WTC11 (cell line): ENCODE data around the gene IRS2. TPM values are rescaled to one million over a fixed set of nuclear protein-coding genes. Genes with fewer than 3 reads are reported as not detected.

Experiments
- ATAC-seq: fragments of 200-7000 bp; cut with Tn5 transposase; 2 replicates; pipeline ENCODE4 v1.10.0; 2021; ENCODE audit warnings: mild to moderate bottlenecking, moderate library complexity
- CTCF ChIA-PET: fragments of 300-600 bp; sonication (Branson Sonifier 250); formaldehyde crosslinking; loops from one replicate; lab custom pipeline; 2021; ENCODE audit warnings: antibody characterized with exemption; lab: Charles Lee
- POLR2A ChIA-PET: fragments of 350-600 bp; sonication (Branson Sonifier 250); formaldehyde crosslinking; loops from one replicate; lab custom pipeline; 2021; ENCODE audit warnings: antibody characterized with exemption; lab: Charles Lee
- DNase-seq: peaks from one replicate; pipeline ENCODE4 v3.0.0; 2021; ENCODE audit warnings: low spot score
- H3K27ac Mint-ChIP-seq: 2 replicates; pipeline ENCODE4 v1.8.0; 2021; ENCODE audit warnings: mixed read lengths
- H3K27me3 Mint-ChIP-seq: 2 replicates; pipeline ENCODE4 v1.8.0; 2021; ENCODE audit warnings: low read depth, mild to moderate bottlenecking, moderate library complexity, mixed read lengths
- H3K36me3 Mint-ChIP-seq: 2 replicates; pipeline ENCODE4 v1.8.0; 2021; ENCODE audit warnings: mixed read lengths
- H3K4me1 Mint-ChIP-seq: 2 replicates; pipeline ENCODE4 v1.8.0; 2022; ENCODE audit warnings: mixed read lengths
- H3K4me3 Mint-ChIP-seq: 2 replicates; pipeline ENCODE4 v1.8.0; 2021; ENCODE audit warnings: mild to moderate bottlenecking, moderate library complexity, mixed read lengths
- H3K9me3 Mint-ChIP-seq: 2 replicates; pipeline ENCODE4 v1.8.0; 2021; ENCODE audit warnings: mixed read lengths
- ATF2 ChIP-seq: sonication (generic); formaldehyde crosslinking; IDR thresholded peaks from 2 replicates; pipeline ENCODE4 v1.8.1; 2022; ENCODE audit warnings: low read depth, missing genetic modification reagents, borderline replicate concordance
- ATF6 ChIP-seq: sonication (generic); formaldehyde crosslinking; IDR thresholded peaks from 2 replicates; pipeline ENCODE4 v1.8.1; 2023; ENCODE audit warnings: mild to moderate bottlenecking, missing genetic modification reagents
- EMX1 ChIP-seq: fragments of 250-450 bp; sonication (Bioruptor Pico); IDR thresholded peaks from 2 replicates; pipeline ENCODE4 v1.8.0; 2021; ENCODE audit warnings: mild to moderate bottlenecking
- FOXP1 ChIP-seq: sonication (generic); formaldehyde crosslinking; IDR thresholded peaks from 2 replicates; pipeline ENCODE4 v1.8.0; 2022; ENCODE audit warnings: missing genetic modification reagents, mild to moderate bottlenecking, moderate library complexity, borderline replicate concordance
- GRHL2 ChIP-seq: fragments of 250-450 bp; sonication (Bioruptor Pico); IDR thresholded peaks from 2 replicates; pipeline ENCODE4 v1.8.0; 2022; ENCODE audit warnings: mild to moderate bottlenecking, moderate library complexity; ENCODE audit not compliant: insufficient replicate concordance, severe bottlenecking
- HMGA2 ChIP-seq: fragments of 250-450 bp; sonication (Bioruptor Pico); IDR thresholded peaks from 2 replicates; pipeline ENCODE4 v1.4.0; 2021; ENCODE audit warnings: mild to moderate bottlenecking, moderate library complexity
- JAZF1 ChIP-seq: fragments of 250-450 bp; sonication (Bioruptor Pico); IDR thresholded peaks from 2 replicates; pipeline ENCODE4 v1.9.0; 2021; ENCODE audit warnings: moderate library complexity, mild to moderate bottlenecking, inconsistent platforms
- JUN ChIP-seq: sonication (generic); formaldehyde crosslinking; IDR thresholded peaks from 2 replicates; pipeline ENCODE4 v1.8.0; 2023; ENCODE audit warnings: mild to moderate bottlenecking, missing genetic modification reagents
- KAT7 ChIP-seq: sonication (generic); formaldehyde crosslinking; IDR thresholded peaks from 2 replicates; pipeline ENCODE4 v1.8.1; 2023; ENCODE audit warnings: missing genetic modification reagents, mild to moderate bottlenecking, borderline replicate concordance
- MAX ChIP-seq: sonication (generic); formaldehyde crosslinking; IDR thresholded peaks from 2 replicates; pipeline ENCODE4 v1.8.0; 2022; ENCODE audit warnings: mild to moderate bottlenecking, missing genetic modification reagents
- MXD4 ChIP-seq: fragments of 250-450 bp; sonication (Bioruptor Pico); IDR thresholded peaks from 2 replicates; pipeline ENCODE4 v1.8.0; 2021; ENCODE audit warnings: mild to moderate bottlenecking, moderate library complexity, borderline replicate concordance
- MYBL2 ChIP-seq: sonication (generic); formaldehyde crosslinking; IDR thresholded peaks from 2 replicates; pipeline ENCODE4 v1.8.1; 2023; ENCODE audit warnings: mild to moderate bottlenecking, moderate library complexity, missing genetic modification reagents
- NR1H2 ChIP-seq: sonication (generic); formaldehyde crosslinking; IDR thresholded peaks from 2 replicates; pipeline ENCODE4 v1.9.0; 2021; ENCODE audit warnings: mild to moderate bottlenecking, moderate library complexity, missing genetic modification reagents
- NR2C2 ChIP-seq: sonication (generic); formaldehyde crosslinking; IDR thresholded peaks from 2 replicates; pipeline ENCODE4 v1.8.0; 2022; ENCODE audit warnings: mild to moderate bottlenecking, missing genetic modification reagents
- NR3C1 ChIP-seq: sonication (generic); formaldehyde crosslinking; conservative IDR thresholded peaks from 2 replicates; pipeline ENCODE4 v1.8.1; 2023; ENCODE audit warnings: low read depth, mild to moderate bottlenecking, missing genetic modification reagents
- SMAD4 ChIP-seq: sonication (generic); formaldehyde crosslinking; IDR thresholded peaks from 2 replicates; pipeline ENCODE4 v1.8.0; 2022; ENCODE audit warnings: mild to moderate bottlenecking, missing genetic modification reagents
- TEAD1 ChIP-seq: sonication (generic); formaldehyde crosslinking; IDR thresholded peaks from 2 replicates; pipeline ENCODE4 v1.8.0; 2022; ENCODE audit warnings: mild to moderate bottlenecking, missing genetic modification reagents
- TP53 ChIP-seq: sonication (generic); formaldehyde crosslinking; IDR thresholded peaks from 2 replicates; pipeline ENCODE4 v1.8.1; 2023; ENCODE audit warnings: mild to moderate bottlenecking, missing genetic modification reagents
- USF2 ChIP-seq: sonication (generic); formaldehyde crosslinking; IDR thresholded peaks from 2 replicates; pipeline ENCODE4 v1.8.1; 2023; ENCODE audit warnings: mild to moderate bottlenecking, missing genetic modification reagents, moderate library complexity
- ZNF263 ChIP-seq: sonication (generic); formaldehyde crosslinking; IDR thresholded peaks from 2 replicates; pipeline ENCODE4 v1.8.1; 2022; ENCODE audit warnings: low read depth, mild to moderate bottlenecking, moderate library complexity, missing genetic modification reagents
- ZNF396 ChIP-seq: fragments of 250-450 bp; sonication (Bioruptor Pico); IDR thresholded peaks from 2 replicates; pipeline ENCODE4 v1.8.0; 2021; ENCODE audit warnings: mild to moderate bottlenecking, moderate library complexity, borderline replicate concordance
- ZNF671 ChIP-seq: fragments of 250-450 bp; sonication (Bioruptor Pico); IDR thresholded peaks from 2 replicates; pipeline ENCODE4 v1.8.0; 2021; ENCODE audit warnings: mild to moderate bottlenecking
- ZSCAN18 ChIP-seq: fragments of 250-450 bp; sonication (Bioruptor Pico); IDR thresholded peaks from 2 replicates; pipeline ENCODE4 v2.1.2; 2022; ENCODE audit warnings: mild to moderate bottlenecking, moderate library complexity
- total RNA-seq: library from RNA; stranded (reverse); gene quantifications from 3 replicates; pipeline ENCODE4 v1.2.3, GENCODE V29; 2021

IRS2 gene
- total RNA-seq, 1 experiment from 2014 or later, result 20.5 TPM

- DNase-seq (no peak), ATAC-seq (no peak)
- H3K27ac Mint-ChIP-seq, result no peak overlapping the region
- peaks cover 26% of the 10 kb centered on the region for H3K4me1 Mint-ChIP-seq
- TF ChIP-seq NR3C1 (no peak), GRHL2 (CRISPR knock-in tag) (no peak), SMAD4 (CRISPR knock-in tag) (no peak), ZNF671 (no peak)
- peaks cover 13% of the 10 kb centered on the region for H3K9me3 Mint-ChIP-seq
- ChIA-PET CTCF (interaction anchor here (0.6 kb wide), 1 partner anchor 30 kb away, joined by 4 read pairs; no protein-coding TSS in a partner anchor), POLR2A (no interaction called here)
- no peak overlapping the region for H3K4me3 Mint-ChIP-seq
- H3K27me3 Mint-ChIP-seq, result no peaks in the 10 kb centered on the region
- no peaks in the 10 kb centered on the region for H3K36me3 Mint-ChIP-seq
Measured at GRCh38 chr13:109819874-109820273, 33.5 kb upstream of the IRS2 start.

GRCh38 chr13:109818886-109819285 is 32.5 kb upstream of the IRS2 start:
- POLR2A ChIA-PET, result no interaction called here
- H3K27me3 Mint-ChIP-seq, result no peaks in the 10 kb centered on the region
- CTCF ChIA-PET, result no interaction called here

More at GRCh38 chr13:109818886-109819285, 32.5 kb upstream of the IRS2 start:
- Mint-ChIP-seq H3K4me1 (peaks cover 26% of the 10 kb centered on the region), H3K4me3 (no peak overlapping the region), H3K9me3 (peaks cover 5% of the 10 kb centered on the region; the same call in 1 of the 2 replicates), H3K36me3 (no peaks in the 10 kb centered on the region), H3K27ac (no peak overlapping the region)
- ATAC-seq (no peak), DNase-seq (no peak)
- TF ChIP-seq NR1H2 (no peak), NR2C2 (CRISPR knock-in tag) (no peak), KAT7 (CRISPR knock-in tag) (no peak), MXD4 (CRISPR knock-in tag) (no peak), ZNF263 (CRISPR knock-in tag) (no peak), JUN (CRISPR knock-in tag) (no peak), ATF2 (CRISPR knock-in tag) (no peak), MYBL2 (no peak), ZNF396 (CRISPR knock-in tag) (no peak), MAX (CRISPR knock-in tag) (no peak), TP53 (CRISPR knock-in tag) (no peak), ATF6 (CRISPR knock-in tag) (no peak), JAZF1 (CRISPR knock-in tag) (no peak), HMGA2 (CRISPR knock-in tag) (no peak), TEAD1 (CRISPR knock-in tag) (no peak), USF2 (CRISPR knock-in tag) (no peak), ZSCAN18 (CRISPR knock-in tag) (no peak), FOXP1 (no peak), EMX1 (CRISPR knock-in tag) (no peak)
